SK-N-SH (cell line): ENCODE data around the gene NSMCE3. TPM values are rescaled to one million over a fixed set of nuclear protein-coding genes. Genes with fewer than 3 reads are reported as not detected.

Experiments
- CTCF ChIA-PET: fragments of 300-600, 350-600 bp; formaldehyde crosslinking; extraction: SDS; loops from one replicate; lab custom pipeline; 2021; lab: Yijun Ruan, JAX
- POLR2A ChIA-PET: fragments of 350-600 bp; sonication (Branson Sonifier 250); formaldehyde crosslinking; extraction: SDS; loops from one replicate; lab custom pipeline; 2020; ENCODE audit warnings: antibody characterized with exemption, inconsistent platforms; lab: Yijun Ruan, JAX
- DNase-seq: peaks from one replicate; pipeline ENCODE4 v3.0.0; 2012
- H2AFZ ChIP-seq: fragments of 200-600 bp; sonication (generic); 2 replicates; pipeline ENCODE4 v1.8.1; 2016; ENCODE audit warnings: antibody characterized with exemption, mild to moderate bottlenecking, low read depth
- H3F3A ChIP-seq: fragments of 200-600 bp; sonication (generic); replicated peaks from 2 replicates; pipeline ENCODE3; 2016; ENCODE audit warnings: antibody characterized with exemption, mild to moderate bottlenecking; ENCODE audit not compliant: insufficient read depth
- H3K27ac ChIP-seq, 2 experiments: fragments of 200-500 bp in 1 of 2; fragments of 200-600 bp in 1 of 2; sonication (Bioruptor generic) in 1 of 2; sonication (generic), shearing (Covaris generic) in 1 of 2; 2 replicates each; pipeline versions ENCODE4 v1.5.1 to v1.6.1; 2014 to 2016; ENCODE audit warnings: low read depth in 2 of 2, inconsistent platforms in 1 of 2, low read length in 1 of 2, mild to moderate bottlenecking in 1 of 2, mixed read lengths in 1 of 2
- H3K27me3 ChIP-seq: fragments of 200-600 bp; sonication (generic), shearing (Covaris generic); 2 replicates; pipeline ENCODE4 v1.6.1; 2016; ENCODE audit warnings: mixed run types; ENCODE audit not compliant: insufficient read depth
- H3K36me3 ChIP-seq, 2 experiments: fragments of 200-500 bp in 1 of 2; fragments of 200-600 bp in 1 of 2; sonication (Bioruptor generic) in 1 of 2; sonication (generic) in 1 of 2; replicated peaks in 1 of 2; 2 replicates each; pipeline versions ENCODE3 to v1.5.1; 2014 to 2016; ENCODE audit warnings: low read length in 1 of 2, mild to moderate bottlenecking in 1 of 2; ENCODE audit not compliant: insufficient read depth in 2 of 2, control insufficient read depth in 1 of 2
- H3K4me1 ChIP-seq, 2 experiments: fragments of 200-500 bp in 1 of 2; fragments of 200-600 bp in 1 of 2; sonication (Bioruptor generic) in 1 of 2; sonication (generic), shearing (Covaris generic) in 1 of 2; 2 replicates each; pipeline versions ENCODE4 v1.5.1 to v1.6.1; 2014 to 2016; ENCODE audit warnings: low read depth in 1 of 2, low read length in 1 of 2, mixed run types in 1 of 2; ENCODE audit not compliant: insufficient read depth in 2 of 2, control insufficient read depth in 1 of 2
- H3K4me2 ChIP-seq: fragments of 200-600 bp; sonication (generic), shearing (Covaris generic); 2 replicates; pipeline ENCODE4 v1.6.1; 2017; ENCODE audit warnings: mixed run types
- H3K4me3 ChIP-seq, 2 experiments: fragments of 200-500 bp in 1 of 2; fragments of 200-600 bp in 1 of 2; sonication (Bioruptor generic) in 1 of 2; sonication (generic), shearing (Covaris generic) in 1 of 2; 2 replicates each; pipeline versions ENCODE4 v1.5.1 to v1.8.1; 2014 to 2016; ENCODE audit warnings: low read depth in 2 of 2, inconsistent platforms in 1 of 2, low read length in 1 of 2, mild to moderate bottlenecking in 1 of 2, mixed read lengths in 1 of 2, moderate library complexity in 1 of 2
- H3K79me2 ChIP-seq: fragments of 200-600 bp; sonication (generic); 2 replicates; pipeline ENCODE4 v1.8.1; 2017; ENCODE audit warnings: mild to moderate bottlenecking; ENCODE audit not compliant: insufficient read depth
- H3K9ac ChIP-seq: fragments of 200-600 bp; sonication (generic); 2 replicates; pipeline ENCODE4 v1.6.1; 2017; ENCODE audit warnings: mixed run types
- H3K9me2 ChIP-seq: fragments of 200-600 bp; sonication (generic); 2 replicates; pipeline ENCODE4 v1.6.1; 2017; ENCODE audit warnings: mixed run types
- H3K9me3 ChIP-seq: fragments of 200-600 bp; sonication (generic); 2 replicates; pipeline ENCODE4 v1.6.1; 2017; ENCODE audit warnings: mixed run types, mild to moderate bottlenecking, moderate library complexity
- H4K20me1 ChIP-seq: fragments of 200-600 bp; sonication (generic); 2 replicates; pipeline ENCODE4 v1.6.1; 2017; ENCODE audit warnings: mild to moderate bottlenecking, mixed run types; ENCODE audit not compliant: insufficient read depth
- EP300 ChIP-seq, 2 experiments: IDR thresholded peaks; 2 replicates each; pipeline versions ENCODE4 v1.4.0 to v1.6.1; 2012; ENCODE audit warnings: borderline replicate concordance in 1 of 2, low read depth in 1 of 2, low read length in 1 of 2
- GABPA ChIP-seq: IDR thresholded peaks from 2 replicates; pipeline ENCODE4 v1.4.0; 2012; ENCODE audit warnings: low read depth, mild to moderate bottlenecking
- GATA2 ChIP-seq: sonication (generic); formaldehyde crosslinking; IDR thresholded peaks from 2 replicates; pipeline ENCODE4 v1.5.0; 2020; ENCODE audit warnings: mild to moderate bottlenecking, missing genetic modification reagents
- JUND ChIP-seq: IDR thresholded peaks from 2 replicates; pipeline ENCODE4 v1.4.0; 2012
- MAX ChIP-seq: IDR thresholded peaks from 2 replicates; pipeline ENCODE4 v1.4.0; 2012; ENCODE audit warnings: low read depth
- PBX3 ChIP-seq: IDR thresholded peaks from 2 replicates; pipeline ENCODE4; 2012
- RAD21 ChIP-seq: IDR thresholded peaks from 2 replicates; pipeline ENCODE4 v1.6.1; 2012; ENCODE audit warnings: mild to moderate bottlenecking, low read length
- RCOR1 ChIP-seq: fragments of 150-350 bp; IDR thresholded peaks from 2 replicates; pipeline ENCODE4 v1.6.1; 2017; ENCODE audit warnings: antibody characterized with exemption, low read length
- RFX5 ChIP-seq: IDR thresholded peaks from 2 replicates; pipeline ENCODE4 v1.6.1; 2012; ENCODE audit warnings: mild to moderate bottlenecking, improper control_type of control experiment, low read length
- TAF1 ChIP-seq: IDR thresholded peaks from 2 replicates; pipeline ENCODE4 v1.6.1; 2012; ENCODE audit warnings: low read depth, mild to moderate bottlenecking, low read length, moderate library complexity, borderline replicate concordance
- TCF12 ChIP-seq: IDR thresholded peaks from 2 replicates; pipeline ENCODE4 v1.4.0; 2012
- TEAD4 ChIP-seq: IDR thresholded peaks from 2 replicates; pipeline ENCODE4 v1.4.0; 2012; ENCODE audit warnings: mild to moderate bottlenecking, borderline replicate concordance; ENCODE audit not compliant: insufficient read depth
- USF1 ChIP-seq: IDR thresholded peaks from 2 replicates; pipeline ENCODE4 v1.4.0; 2012; ENCODE audit warnings: low read depth, borderline replicate concordance
- YY1 ChIP-seq: IDR thresholded peaks from 2 replicates; pipeline ENCODE4 v1.4.0; 2012; ENCODE audit warnings: low read depth, mild to moderate bottlenecking
- WGBS: methylation state at CpG from one replicate; pipeline ENCODE4 v1.1.6; 2017; ENCODE audit warnings: low lambda C conversion rate; 5-methylcytosine and 5-hydroxymethylcytosine counted together
- polyA plus RNA-seq, 3 experiments: library from polyadenylated mRNA; depleted of rRNA; stranded (reverse); fragments of >200 nt; gene quantifications; 2 replicates each; pipeline ENCODE4 v1.2.3, GENCODE V29; 2012
- TF ChIP-seq, protein P1 (sequence below): IDR thresholded peaks from 2 replicates; pipeline ENCODE4 v1.6.1; 2012; ENCODE audit warnings: mild to moderate bottlenecking, low read depth, low read length, moderate library complexity
- TF ChIP-seq, protein P2 (sequence below): fragments of 200-600 bp; sonication (generic); IDR thresholded peaks from 2 replicates; pipeline ENCODE4 v1.6.1; 2017; ENCODE audit warnings: antibody characterized with exemption, mild to moderate bottlenecking, moderate library complexity
- TF ChIP-seq, protein P3 (sequence below): fragments of 150-350 bp; IDR thresholded peaks from 2 replicates; pipeline ENCODE4 v1.6.1; 2016; ENCODE audit warnings: mild to moderate bottlenecking, low read depth, low read length

NSMCE3 gene
- polyA plus RNA-seq, 1 of the 3 experiments (the other 2 are of a cell fraction) = 5.5 TPM

- Histone ChIP-seq H3K36me3 (no peaks in the 10 kb centered on the region), H3F3A (no peaks in the 10 kb centered on the region), H3K27me3 (0 out of 2 replicates have a peak, but pooled peaks cover 3% of the 10 kb centered on the region), H4K20me1 (no peaks in the 10 kb centered on the region), H3K9ac (no peak overlapping the region), H3K4me2 (no peak overlapping the region), H3K27ac (no peak overlapping the region), H3K9me3 (no peaks in the 10 kb centered on the region), H3K4me1 (no peaks in the 10 kb centered on the region), H3K4me3 (no peak overlapping the region), H3K79me2 (no peaks in the 10 kb centered on the region), H2AFZ (no peak overlapping the region), H3K9me2 (no peaks in the 10 kb centered on the region)
- no peak for DNase-seq
- TF ChIP-seq TAF1 = no peak
- no peak for TF ChIP-seq RCOR1
- no peak for TF ChIP-seq GABPA
- TF ChIP-seq, protein P1, sequence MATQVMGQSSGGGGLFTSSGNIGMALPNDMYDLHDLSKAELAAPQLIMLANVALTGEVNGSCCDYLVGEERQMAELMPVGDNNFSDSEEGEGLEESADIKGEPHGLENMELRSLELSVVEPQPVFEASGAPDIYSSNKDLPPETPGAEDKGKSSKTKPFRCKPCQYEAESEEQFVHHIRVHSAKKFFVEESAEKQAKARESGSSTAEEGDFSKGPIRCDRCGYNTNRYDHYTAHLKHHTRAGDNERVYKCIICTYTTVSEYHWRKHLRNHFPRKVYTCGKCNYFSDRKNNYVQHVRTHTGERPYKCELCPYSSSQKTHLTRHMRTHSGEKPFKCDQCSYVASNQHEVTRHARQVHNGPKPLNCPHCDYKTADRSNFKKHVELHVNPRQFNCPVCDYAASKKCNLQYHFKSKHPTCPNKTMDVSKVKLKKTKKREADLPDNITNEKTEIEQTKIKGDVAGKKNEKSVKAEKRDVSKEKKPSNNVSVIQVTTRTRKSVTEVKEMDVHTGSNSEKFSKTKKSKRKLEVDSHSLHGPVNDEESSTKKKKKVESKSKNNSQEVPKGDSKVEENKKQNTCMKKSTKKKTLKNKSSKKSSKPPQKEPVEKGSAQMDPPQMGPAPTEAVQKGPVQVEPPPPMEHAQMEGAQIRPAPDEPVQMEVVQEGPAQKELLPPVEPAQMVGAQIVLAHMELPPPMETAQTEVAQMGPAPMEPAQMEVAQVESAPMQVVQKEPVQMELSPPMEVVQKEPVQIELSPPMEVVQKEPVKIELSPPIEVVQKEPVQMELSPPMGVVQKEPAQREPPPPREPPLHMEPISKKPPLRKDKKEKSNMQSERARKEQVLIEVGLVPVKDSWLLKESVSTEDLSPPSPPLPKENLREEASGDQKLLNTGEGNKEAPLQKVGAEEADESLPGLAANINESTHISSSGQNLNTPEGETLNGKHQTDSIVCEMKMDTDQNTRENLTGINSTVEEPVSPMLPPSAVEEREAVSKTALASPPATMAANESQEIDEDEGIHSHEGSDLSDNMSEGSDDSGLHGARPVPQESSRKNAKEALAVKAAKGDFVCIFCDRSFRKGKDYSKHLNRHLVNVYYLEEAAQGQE = no peak
- no peak for TF ChIP-seq USF1
- TF ChIP-seq YY1 = no peak
- no peak for TF ChIP-seq RAD21
- no peak for TF ChIP-seq TCF12
- TF ChIP-seq, protein P2, sequence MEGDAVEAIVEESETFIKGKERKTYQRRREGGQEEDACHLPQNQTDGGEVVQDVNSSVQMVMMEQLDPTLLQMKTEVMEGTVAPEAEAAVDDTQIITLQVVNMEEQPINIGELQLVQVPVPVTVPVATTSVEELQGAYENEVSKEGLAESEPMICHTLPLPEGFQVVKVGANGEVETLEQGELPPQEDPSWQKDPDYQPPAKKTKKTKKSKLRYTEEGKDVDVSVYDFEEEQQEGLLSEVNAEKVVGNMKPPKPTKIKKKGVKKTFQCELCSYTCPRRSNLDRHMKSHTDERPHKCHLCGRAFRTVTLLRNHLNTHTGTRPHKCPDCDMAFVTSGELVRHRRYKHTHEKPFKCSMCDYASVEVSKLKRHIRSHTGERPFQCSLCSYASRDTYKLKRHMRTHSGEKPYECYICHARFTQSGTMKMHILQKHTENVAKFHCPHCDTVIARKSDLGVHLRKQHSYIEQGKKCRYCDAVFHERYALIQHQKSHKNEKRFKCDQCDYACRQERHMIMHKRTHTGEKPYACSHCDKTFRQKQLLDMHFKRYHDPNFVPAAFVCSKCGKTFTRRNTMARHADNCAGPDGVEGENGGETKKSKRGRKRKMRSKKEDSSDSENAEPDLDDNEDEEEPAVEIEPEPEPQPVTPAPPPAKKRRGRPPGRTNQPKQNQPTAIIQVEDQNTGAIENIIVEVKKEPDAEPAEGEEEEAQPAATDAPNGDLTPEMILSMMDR = no peak
- TF ChIP-seq JUND = no peak
- TF ChIP-seq RFX5 = no peak
- TF ChIP-seq EP300 (IDR thresholded peaks at IDR 0.05; ENCODE audit: borderline replicate concordance in 1 of 2, low read depth in 1 of 2, low read length in 1 of 2) = no peak
- TF ChIP-seq TEAD4 = no peak
- TF ChIP-seq MAX = no peak
- TF ChIP-seq PBX3 = no peak
- TF ChIP-seq, protein P3, sequence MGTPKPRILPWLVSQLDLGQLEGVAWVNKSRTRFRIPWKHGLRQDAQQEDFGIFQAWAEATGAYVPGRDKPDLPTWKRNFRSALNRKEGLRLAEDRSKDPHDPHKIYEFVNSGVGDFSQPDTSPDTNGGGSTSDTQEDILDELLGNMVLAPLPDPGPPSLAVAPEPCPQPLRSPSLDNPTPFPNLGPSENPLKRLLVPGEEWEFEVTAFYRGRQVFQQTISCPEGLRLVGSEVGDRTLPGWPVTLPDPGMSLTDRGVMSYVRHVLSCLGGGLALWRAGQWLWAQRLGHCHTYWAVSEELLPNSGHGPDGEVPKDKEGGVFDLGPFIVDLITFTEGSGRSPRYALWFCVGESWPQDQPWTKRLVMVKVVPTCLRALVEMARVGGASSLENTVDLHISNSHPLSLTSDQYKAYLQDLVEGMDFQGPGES = no peak
- TF ChIP-seq GATA2 = no peak
- ChIA-PET CTCF (no interaction called here), POLR2A (no interaction called here)
- whole genome bisulfite sequencing = 47% methylated on average over 3 of the region's 3 CpGs
These were observed 19.6 kb upstream of the NSMCE3 start for GRCh38 chr15:29289173-29289572.
